ENCODE results near the gene RPIA. TPM values are rescaled to one million over a fixed set of nuclear protein-coding genes. Genes with fewer than 3 reads are reported as not detected.

RPIA gene
- total RNA-seq, 1 experiment from 2014 or later = 14.1 TPM

DNA sequence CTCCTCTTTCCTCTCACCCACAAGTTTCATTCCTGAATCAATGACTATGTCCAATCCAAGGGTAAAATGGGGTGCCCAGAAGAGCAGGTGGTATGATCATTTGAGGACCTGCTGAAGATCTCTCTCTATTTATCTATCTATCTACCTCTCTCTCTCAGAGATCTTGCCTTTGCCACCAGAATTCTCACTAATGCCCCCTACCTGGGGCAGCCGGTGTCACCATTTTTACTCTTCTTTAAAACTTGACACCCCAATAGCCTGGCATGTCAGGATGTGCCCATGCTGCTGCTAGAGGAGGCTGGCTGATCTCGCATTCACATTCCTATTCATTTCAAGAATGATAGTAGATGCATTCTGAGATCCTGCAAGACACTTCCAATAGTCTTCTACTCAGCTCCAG, 24.3 kb upstream of the RPIA start:
- peaks cover 7% of the 10 kb centered on the region for H3K9me3 Mint-ChIP-seq (ENCODE audit: unreplicated experiment)
- H3K4me1 Mint-ChIP-seq (ENCODE audit: insufficient read depth, unreplicated experiment) = no peaks in the 10 kb centered on the region
- TF ChIP-seq, protein P1, sequence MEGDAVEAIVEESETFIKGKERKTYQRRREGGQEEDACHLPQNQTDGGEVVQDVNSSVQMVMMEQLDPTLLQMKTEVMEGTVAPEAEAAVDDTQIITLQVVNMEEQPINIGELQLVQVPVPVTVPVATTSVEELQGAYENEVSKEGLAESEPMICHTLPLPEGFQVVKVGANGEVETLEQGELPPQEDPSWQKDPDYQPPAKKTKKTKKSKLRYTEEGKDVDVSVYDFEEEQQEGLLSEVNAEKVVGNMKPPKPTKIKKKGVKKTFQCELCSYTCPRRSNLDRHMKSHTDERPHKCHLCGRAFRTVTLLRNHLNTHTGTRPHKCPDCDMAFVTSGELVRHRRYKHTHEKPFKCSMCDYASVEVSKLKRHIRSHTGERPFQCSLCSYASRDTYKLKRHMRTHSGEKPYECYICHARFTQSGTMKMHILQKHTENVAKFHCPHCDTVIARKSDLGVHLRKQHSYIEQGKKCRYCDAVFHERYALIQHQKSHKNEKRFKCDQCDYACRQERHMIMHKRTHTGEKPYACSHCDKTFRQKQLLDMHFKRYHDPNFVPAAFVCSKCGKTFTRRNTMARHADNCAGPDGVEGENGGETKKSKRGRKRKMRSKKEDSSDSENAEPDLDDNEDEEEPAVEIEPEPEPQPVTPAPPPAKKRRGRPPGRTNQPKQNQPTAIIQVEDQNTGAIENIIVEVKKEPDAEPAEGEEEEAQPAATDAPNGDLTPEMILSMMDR (IDR thresholded peaks at IDR 0.05; ENCODE audit: unreplicated experiment) = no peak
- no peaks in the 10 kb centered on the region for H3K36me3 Mint-ChIP-seq (ENCODE audit: insufficient read depth, unreplicated experiment)
- H3K27ac Mint-ChIP-seq (ENCODE audit: low read depth, unreplicated experiment) = no peak overlapping the region
- no TSS peak for BruUV-seq (replicated peaks)
- intact Hi-C loops (cut with micrococcal nuclease) = no loop called here
- ChIA-PET POLR2A (interaction anchor here (0.6 to 2.6 kb wide), 2 partner anchors 39 to 77 kb away, joined by 3 to 10 read pairs; no protein-coding TSS in a partner anchor), CTCF (interaction anchor here (0.6 to 13.5 kb wide), 8 partner anchors 9 to 481 kb away, joined by 3 to 424 read pairs (median 5); no protein-coding TSS in a partner anchor)
- no peak for DNase-seq (ENCODE audit: unreplicated experiment)
- H3K27me3 Mint-ChIP-seq (ENCODE audit: insufficient read depth, unreplicated experiment) = no peaks in the 10 kb centered on the region
- H3K4me3 Mint-ChIP-seq (ENCODE audit: unreplicated experiment) = no peak overlapping the region

DNA sequence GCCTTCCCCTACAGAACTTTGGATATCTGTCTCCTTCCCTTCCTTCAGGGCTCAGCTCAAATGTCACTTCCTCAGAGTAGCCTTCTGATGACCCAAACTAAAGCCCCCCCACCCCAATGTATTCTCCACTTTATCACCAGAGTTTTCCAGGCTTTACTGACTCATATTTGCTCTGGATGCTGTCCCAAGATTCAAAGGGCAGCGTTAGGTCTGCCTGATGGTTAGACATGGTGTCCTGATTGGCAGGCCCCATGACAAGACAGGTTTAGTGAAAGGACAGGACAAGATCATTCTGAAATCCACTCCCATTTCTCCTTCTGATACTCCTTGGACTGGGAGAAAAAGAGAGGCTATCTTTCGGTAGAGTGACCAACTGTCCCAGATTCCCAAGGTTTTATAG, 22.6 kb upstream of the RPIA start:
- ChIA-PET CTCF (interaction anchor here (0.5 to 13.5 kb wide), 31 partner anchors 10 to 608 kb away, joined by 3 to 424 read pairs (median 6); partner anchors contain the start of gene EIF2AK3), POLR2A (interaction anchor here (0.5 to 1.5 kb wide), 10 partner anchors 11 to 527 kb away, joined by 3 to 20 read pairs (median 4); partner anchors contain the start of gene EIF2AK3)
- no peaks in the 10 kb centered on the region for H3K36me3 Mint-ChIP-seq (ENCODE audit: insufficient read depth, unreplicated experiment)
- H3K27ac Mint-ChIP-seq (ENCODE audit: low read depth, unreplicated experiment) = no peak overlapping the region
- peaks cover 4% of the 10 kb centered on the region for H3K9me3 Mint-ChIP-seq (ENCODE audit: unreplicated experiment)
- H3K27me3 Mint-ChIP-seq (ENCODE audit: insufficient read depth, unreplicated experiment) = no peaks in the 10 kb centered on the region
- intact Hi-C loops (cut with micrococcal nuclease) = loop anchor here (1.0 kb wide), 1 partner anchor 78 kb away; no protein-coding TSS in a partner anchor
- H3K4me1 Mint-ChIP-seq (ENCODE audit: insufficient read depth, unreplicated experiment) = no peaks in the 10 kb centered on the region
- TF ChIP-seq, protein P1 (IDR thresholded peaks at IDR 0.05; ENCODE audit: unreplicated experiment) = no peak
- no peak overlapping the region for H3K4me3 Mint-ChIP-seq (ENCODE audit: unreplicated experiment)
- no peak for DNase-seq (ENCODE audit: unreplicated experiment)
- BruUV-seq (replicated peaks) = no TSS peak

DNA sequence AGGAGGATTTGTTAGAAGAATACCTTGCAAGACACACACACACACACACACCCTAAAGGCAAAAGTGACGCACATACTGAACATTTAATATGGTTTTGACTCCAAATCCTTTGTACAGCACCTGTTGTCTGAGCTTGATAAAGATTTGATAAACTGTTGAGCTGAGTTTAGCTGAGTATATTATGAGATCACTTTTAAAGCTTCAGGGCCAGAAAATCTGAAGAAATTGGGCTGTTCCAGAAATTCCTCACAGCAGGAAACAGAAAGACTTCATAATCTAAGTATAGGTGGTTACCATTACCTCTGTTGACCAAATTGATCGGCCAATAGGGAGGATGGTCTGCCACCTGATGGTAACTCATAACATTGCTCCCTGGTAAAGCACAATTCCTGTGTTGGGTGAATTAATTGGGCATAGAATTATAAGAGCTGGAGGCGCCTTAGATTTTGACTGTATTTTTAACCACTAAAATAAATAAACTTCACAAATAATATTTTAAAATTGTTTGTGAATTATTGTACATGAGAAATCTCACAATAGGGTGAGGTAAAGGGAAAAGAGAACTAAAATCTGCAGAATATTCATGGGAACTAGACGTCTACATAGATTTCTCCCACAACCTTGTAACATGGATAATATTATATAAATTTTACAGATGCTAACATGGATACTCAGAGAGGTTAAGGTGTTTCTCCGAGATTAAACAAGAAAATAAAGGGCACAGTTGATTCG, 21.8 kb upstream of the RPIA start:
- ChIA-PET POLR2A (interaction anchor here (0.9 to 1.5 kb wide), 10 partner anchors 10 to 150 kb away, joined by 3 to 20 read pairs (median 4); partner anchors contain the start of gene EIF2AK3), CTCF (interaction anchor here (0.5 to 13.5 kb wide), 37 partner anchors 10 to 1177 kb away, joined by 3 to 424 read pairs (median 5); partner anchors contain the start of gene EIF2AK3)
- peak; percentile 62 for DNase-seq (ENCODE audit: unreplicated experiment)
- Mint-ChIP-seq H3K27ac (ENCODE audit: low read depth, unreplicated experiment) (no peak overlapping the region), H3K9me3 (ENCODE audit: unreplicated experiment) (no peaks in the 10 kb centered on the region), H3K4me1 (ENCODE audit: insufficient read depth, unreplicated experiment) (no peaks in the 10 kb centered on the region), H3K27me3 (ENCODE audit: insufficient read depth, unreplicated experiment) (no peaks in the 10 kb centered on the region), H3K36me3 (ENCODE audit: insufficient read depth, unreplicated experiment) (no peaks in the 10 kb centered on the region), H3K4me3 (ENCODE audit: unreplicated experiment) (no peak overlapping the region)
- no TSS peak for BruUV-seq (replicated peaks)
- TF ChIP-seq, protein P1 (IDR thresholded peaks at IDR 0.05; ENCODE audit: unreplicated experiment) = peak; percentile 65
- intact Hi-C loops (cut with micrococcal nuclease) = loop anchor here (1.0 to 10.0 kb wide), 5 partner anchors 78 to 607 kb away; no protein-coding TSS in a partner anchor

DNA sequence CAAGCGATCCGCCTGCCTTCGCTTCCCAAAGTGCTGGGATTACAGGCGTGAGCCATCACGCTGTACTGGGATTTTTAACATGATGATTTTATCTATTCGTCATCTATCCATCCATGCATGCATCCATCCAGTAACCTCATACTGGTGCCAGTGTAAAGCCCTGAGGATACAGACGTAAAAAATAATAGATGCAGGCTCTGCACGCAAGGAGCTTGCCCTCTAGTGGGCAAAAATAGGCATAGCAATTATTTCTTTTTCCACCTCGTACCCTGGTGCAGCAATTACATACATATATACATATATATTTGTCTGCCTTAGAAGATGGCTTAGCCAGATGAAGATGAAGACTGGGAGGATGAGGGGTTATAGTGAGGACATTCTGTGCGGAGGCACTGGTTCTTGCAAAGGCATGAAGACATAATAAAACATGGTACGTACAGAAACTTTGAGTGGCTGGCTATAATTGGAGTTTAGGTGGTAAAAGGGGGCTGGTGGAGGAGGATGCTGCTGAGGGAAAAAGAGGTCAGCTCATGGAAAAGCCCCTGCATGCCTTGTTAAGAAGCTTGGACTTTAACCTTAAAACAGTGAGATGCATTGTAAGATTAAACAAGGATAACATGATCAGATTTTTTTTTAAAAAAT, 19.6 kb upstream of the RPIA start:
- no peaks in the 10 kb centered on the region for H3K9me3 Mint-ChIP-seq (ENCODE audit: unreplicated experiment)

More for the DNA sequence above, 19.6 kb upstream of the RPIA start:
- peak; percentile 40 for DNase-seq (ENCODE audit: unreplicated experiment)
- POLR2A ChIA-PET = interaction anchor here (0.6 to 1.9 kb wide), 11 partner anchors 8 to 438 kb away, joined by 3 to 8 read pairs (median 4); partner anchors contain the start of genes EIF2AK3 and RPIA
- H3K4me1 Mint-ChIP-seq (ENCODE audit: insufficient read depth, unreplicated experiment) = no peaks in the 10 kb centered on the region
- no peaks in the 10 kb centered on the region for H3K36me3 Mint-ChIP-seq (ENCODE audit: insufficient read depth, unreplicated experiment)
- H3K4me3 Mint-ChIP-seq (ENCODE audit: unreplicated experiment) = no peak overlapping the region
- no peak overlapping the region for H3K27ac Mint-ChIP-seq (ENCODE audit: low read depth, unreplicated experiment)
- BruUV-seq (replicated peaks) = no TSS peak
- intact Hi-C loops (cut with micrococcal nuclease) = loop anchor here (2.0 to 10.0 kb wide), 5 partner anchors 45 to 610 kb away; partner anchors contain the start of gene EIF2AK3
- CTCF ChIA-PET = interaction anchor here (0.5 to 13.5 kb wide), 35 partner anchors 8 to 512 kb away, joined by 3 to 424 read pairs (median 4); partner anchors contain the start of genes EIF2AK3 and RPIA
- TF ChIP-seq, protein P1 (IDR thresholded peaks at IDR 0.05; ENCODE audit: unreplicated experiment) = peak; percentile 77
- no peaks in the 10 kb centered on the region for H3K27me3 Mint-ChIP-seq (ENCODE audit: insufficient read depth, unreplicated experiment)

Measured in MCF 10A (cell line).